IMR-90 (cell line): ENCODE results near the gene SLC2A8.

Experiments
- CHD1 ChIP-seq: IDR thresholded peaks from 2 replicates; pipeline ENCODE4 v1.6.1; 2012; ENCODE audit warnings: low read depth, low read length, improper control_type of control experiment
- FOS ChIP-seq: fragments of 150-350 bp; IDR thresholded peaks from 2 replicates; pipeline ENCODE4 v1.6.1; 2016; ENCODE audit warnings: low read depth, low read length
- MAFK ChIP-seq: IDR thresholded peaks from 2 replicates; pipeline ENCODE4 v1.6.1; 2012; ENCODE audit warnings: low read depth, low read length, improper control_type of control experiment
- NFE2L2 ChIP-seq: fragments of 150-350 bp; IDR thresholded peaks from 2 replicates; pipeline ENCODE4 v1.6.1; 2016; ENCODE audit warnings: low read depth, mild to moderate bottlenecking, low read length
- POLR2A ChIP-seq: IDR thresholded peaks from 2 replicates; pipeline ENCODE4 v1.6.1; 2012; ENCODE audit warnings: mild to moderate bottlenecking, low read depth, low read length
- RAD21 ChIP-seq: IDR thresholded peaks from 2 replicates; pipeline ENCODE4 v1.6.1; 2012; ENCODE audit warnings: low read length, improper control_type of control experiment
- RFX5 ChIP-seq: IDR thresholded peaks from 2 replicates; pipeline ENCODE4 v1.8.0; 2012; ENCODE audit warnings: low read depth, mild to moderate bottlenecking, low read length, moderate library complexity
- TF ChIP-seq, protein P1 (sequence below): fragments of 150-350 bp; IDR thresholded peaks from 2 replicates; pipeline ENCODE4 v1.6.1; 2017; ENCODE audit warnings: mild to moderate bottlenecking, antibody characterized with exemption, low read length, low read depth
- TF ChIP-seq, protein P2 (sequence below): conservative IDR thresholded peaks from 2 replicates; pipeline ENCODE4 v1.5.1; 2012; ENCODE audit warnings: mild to moderate bottlenecking, low read depth, low read length, improper control_type of control experiment

GRCh38 chr9:127366594-127366993 is 30.4 kb upstream of the SLC2A8 start:
- TF ChIP-seq POLR2A (no peak), RFX5 (no peak), MAFK (no peak), NFE2L2 (no peak), FOS (no peak), CHD1 (no peak), RAD21 (no peak)
- TF ChIP-seq, protein P1, sequence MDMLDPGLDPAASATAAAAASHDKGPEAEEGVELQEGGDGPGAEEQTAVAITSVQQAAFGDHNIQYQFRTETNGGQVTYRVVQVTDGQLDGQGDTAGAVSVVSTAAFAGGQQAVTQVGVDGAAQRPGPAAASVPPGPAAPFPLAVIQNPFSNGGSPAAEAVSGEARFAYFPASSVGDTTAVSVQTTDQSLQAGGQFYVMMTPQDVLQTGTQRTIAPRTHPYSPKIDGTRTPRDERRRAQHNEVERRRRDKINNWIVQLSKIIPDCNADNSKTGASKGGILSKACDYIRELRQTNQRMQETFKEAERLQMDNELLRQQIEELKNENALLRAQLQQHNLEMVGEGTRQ: no peak
- TF ChIP-seq, protein P2, sequence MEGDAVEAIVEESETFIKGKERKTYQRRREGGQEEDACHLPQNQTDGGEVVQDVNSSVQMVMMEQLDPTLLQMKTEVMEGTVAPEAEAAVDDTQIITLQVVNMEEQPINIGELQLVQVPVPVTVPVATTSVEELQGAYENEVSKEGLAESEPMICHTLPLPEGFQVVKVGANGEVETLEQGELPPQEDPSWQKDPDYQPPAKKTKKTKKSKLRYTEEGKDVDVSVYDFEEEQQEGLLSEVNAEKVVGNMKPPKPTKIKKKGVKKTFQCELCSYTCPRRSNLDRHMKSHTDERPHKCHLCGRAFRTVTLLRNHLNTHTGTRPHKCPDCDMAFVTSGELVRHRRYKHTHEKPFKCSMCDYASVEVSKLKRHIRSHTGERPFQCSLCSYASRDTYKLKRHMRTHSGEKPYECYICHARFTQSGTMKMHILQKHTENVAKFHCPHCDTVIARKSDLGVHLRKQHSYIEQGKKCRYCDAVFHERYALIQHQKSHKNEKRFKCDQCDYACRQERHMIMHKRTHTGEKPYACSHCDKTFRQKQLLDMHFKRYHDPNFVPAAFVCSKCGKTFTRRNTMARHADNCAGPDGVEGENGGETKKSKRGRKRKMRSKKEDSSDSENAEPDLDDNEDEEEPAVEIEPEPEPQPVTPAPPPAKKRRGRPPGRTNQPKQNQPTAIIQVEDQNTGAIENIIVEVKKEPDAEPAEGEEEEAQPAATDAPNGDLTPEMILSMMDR: no peak
